IMR-90 (cell line): ENCODE results near the gene HDAC8. TPM values are rescaled to one million over a fixed set of nuclear protein-coding genes. Genes with fewer than 3 reads are reported as not detected.
A peak's percentile ranks its signal among the peaks of the same experiment; 100 is the strongest.

Source experiments
- ATAC-seq: fragments of 200-7000 bp; cut with Tn5 transposase; 2 replicates; pipeline ENCODE4 v1.9.1; 2020; ENCODE audit warnings: low read depth, mild to moderate bottlenecking, moderate library complexity
- BruUV-seq: library from RNA; stranded (reverse); fragments of 400-500 nt; replicated peaks from 2 replicates; lab custom pipeline; 2021; lab: Mats Ljungman, UMichigan
- CTCF ChIA-PET: fragments of 300-600 bp; formaldehyde crosslinking; extraction: SDS; loops from one replicate; lab custom pipeline; 2021; ENCODE audit warnings: antibody characterized with exemption; lab: Yijun Ruan, JAX
- POLR2A ChIA-PET: fragments of 300-600 bp; sonication (Branson Sonifier 250); formaldehyde crosslinking; loops from one replicate; lab custom pipeline; 2022; ENCODE audit warnings: antibody characterized with exemption; ENCODE audit not compliant: unreplicated experiment; lab: Charles Lee
- DNase-seq: peaks from one replicate; pipeline ENCODE4 v3.0.0; 2013
- H2AFZ ChIP-seq: replicated peaks from 2 replicates; pipeline ENCODE3; 2013; ENCODE audit warnings: low read length, mild to moderate bottlenecking; ENCODE audit not compliant: poor library complexity
- H2AK5ac ChIP-seq: 2 replicates; pipeline ENCODE4 v1.6.1; 2013; ENCODE audit warnings: low read depth, low read length, inconsistent platforms
- H2AK9ac ChIP-seq: replicated peaks from 2 replicates; pipeline ENCODE3; 2013; ENCODE audit warnings: mild to moderate bottlenecking, low read depth, low read length, moderate library complexity; ENCODE audit not compliant: poor library complexity
- H2BK120ac ChIP-seq: 2 replicates; pipeline ENCODE4 v1.6.1; 2013; ENCODE audit warnings: low read depth, low read length, inconsistent platforms
- H2BK15ac ChIP-seq: 3 replicates; pipeline ENCODE4 v1.6.1; 2013; ENCODE audit warnings: low read depth, low read length, inconsistent platforms
- H2BK20ac ChIP-seq: 2 replicates; pipeline ENCODE4 v1.6.1; 2013; ENCODE audit warnings: low read depth, mild to moderate bottlenecking, inconsistent platforms, low read length, moderate library complexity
- H2BK5ac ChIP-seq: 2 replicates; pipeline ENCODE4 v1.6.1; 2013; ENCODE audit warnings: mild to moderate bottlenecking, low read depth, low read length, inconsistent platforms; ENCODE audit not compliant: poor library complexity, severe bottlenecking
- H3K14ac ChIP-seq: replicated peaks from 2 replicates; pipeline ENCODE4 v1.6.1; 2013; ENCODE audit warnings: low read depth, low read length, inconsistent platforms
- H3K18ac ChIP-seq: 2 replicates; pipeline ENCODE4 v1.6.1; 2013; ENCODE audit warnings: low read depth, low read length, control low read depth
- H3K23ac ChIP-seq: 2 replicates; pipeline ENCODE4 v1.6.1; 2013; ENCODE audit warnings: low read depth, low read length, inconsistent platforms
- H3K27ac ChIP-seq: 2 replicates; pipeline ENCODE4 v1.5.1; 2013; ENCODE audit warnings: mild to moderate bottlenecking, control low read depth, low read length; ENCODE audit not compliant: insufficient read depth
- H3K27me3 ChIP-seq: 2 replicates; pipeline ENCODE4 v1.6.1; 2013; ENCODE audit warnings: low read length; ENCODE audit not compliant: control insufficient read depth, insufficient read depth
- H3K36me3 ChIP-seq: 2 replicates; pipeline ENCODE4 v1.6.1; 2013; ENCODE audit warnings: low read length, mixed read lengths; ENCODE audit not compliant: control insufficient read depth, insufficient read depth
- H3K4ac ChIP-seq: 2 replicates; pipeline ENCODE4 v1.6.1; 2013; ENCODE audit warnings: low read depth, low read length, inconsistent platforms
- H3K4me1 ChIP-seq: 2 replicates; pipeline ENCODE4 v1.6.1; 2013; ENCODE audit warnings: low read length, mixed read lengths; ENCODE audit not compliant: control insufficient read depth, insufficient read depth
- H3K4me2 ChIP-seq: 2 replicates; pipeline ENCODE4 v1.6.1; 2013; ENCODE audit warnings: low read depth, mild to moderate bottlenecking, control low read depth, low read length, moderate library complexity
- H3K4me3 ChIP-seq: 2 replicates; pipeline ENCODE4 v1.5.1; 2013; ENCODE audit warnings: low read depth, mild to moderate bottlenecking, control low read depth, low read length, moderate library complexity; ENCODE audit not compliant: insufficient read depth
- H3K56ac ChIP-seq: 2 replicates; pipeline ENCODE4 v1.6.1; 2013; ENCODE audit warnings: low read length, inconsistent platforms; ENCODE audit not compliant: insufficient read depth; ENCODE audit errors: extremely low read depth
- H3K79me1 ChIP-seq, 2 experiments: 2 replicates each; pipeline ENCODE4 v1.6.1; 2013; ENCODE audit warnings: low read length in 2 of 2, inconsistent platforms in 1 of 2, low read depth in 1 of 2
- H3K9ac ChIP-seq: 2 replicates; pipeline ENCODE4 v1.6.1; 2013; ENCODE audit warnings: low read depth, low read length, control low read depth
- H3K9me1 ChIP-seq: 2 replicates; pipeline ENCODE4 v1.6.1; 2013; ENCODE audit warnings: low read length, inconsistent platforms; ENCODE audit not compliant: insufficient read depth
- H3K9me3 ChIP-seq: 2 replicates; pipeline ENCODE4 v1.6.1; 2013; ENCODE audit warnings: low read length; ENCODE audit not compliant: control insufficient read depth, insufficient read depth
- H4K20me1 ChIP-seq: 2 replicates; pipeline ENCODE4 v1.6.1; 2013; ENCODE audit warnings: low read length, inconsistent platforms; ENCODE audit not compliant: insufficient read depth
- H4K5ac ChIP-seq: 2 replicates; pipeline ENCODE4 v1.6.1; 2013; ENCODE audit warnings: mild to moderate bottlenecking, low read depth, low read length, control low read depth
- H4K8ac ChIP-seq, 2 experiments: 2 replicates each; pipeline ENCODE4 v1.6.1; 2013; ENCODE audit warnings: low read depth in 2 of 2, low read length in 2 of 2, control low read depth in 1 of 2, inconsistent platforms in 1 of 2
- H4K91ac ChIP-seq: 2 replicates; pipeline ENCODE4 v1.6.1; 2013; ENCODE audit warnings: low read depth, low read length, inconsistent platforms; ENCODE audit not compliant: insufficient read depth
- MAFK ChIP-seq: IDR thresholded peaks from 2 replicates; pipeline ENCODE4 v1.6.1; 2012; ENCODE audit warnings: low read depth, low read length, improper control_type of control experiment
- RCOR1 ChIP-seq: IDR thresholded peaks from 2 replicates; pipeline ENCODE4 v1.6.1; 2012; ENCODE audit warnings: mild to moderate bottlenecking, low read length, improper control_type of control experiment; ENCODE audit not compliant: insufficient replicate concordance
- WGBS, 2 experiments: methylation state at CpG; one replicate each; pipeline versions ENCODE4 v1.1.5 to v1.1.7; 2013; ENCODE audit warnings: missing lambda C conversion rate in 2 of 2; ENCODE audit not compliant: insufficient read length in 1 of 2; ENCODE audit errors: extremely low coverage in 2 of 2; 5-methylcytosine and 5-hydroxymethylcytosine counted together
- dilution Hi-C: fragments of 300-500 bp; cut with HindIII; formaldehyde crosslinking; loops from one replicate; pipeline ENCODE4 v1.14.3; 2018; ENCODE audit warnings: low sequenced_read_pairs; ENCODE audit not compliant: unreplicated experiment
- in situ Hi-C: fragments of 300-500 bp; cut with MboI; formaldehyde crosslinking; loops from 3 replicates; pipeline ENCODE4 v1.14.3; 2019; ENCODE audit warnings: low sequenced_read_pairs, inconsistent platforms, mixed read lengths
- intact Hi-C: fragments of 100-400 bp; cut with micrococcal nuclease; formaldehyde crosslinking; loops from 2 replicates; pipeline ENCODE4 v1.10.0; 2022
- polyA plus RNA-seq, 3 experiments: library from polyadenylated mRNA; depleted of rRNA; stranded (reverse); fragments of >200 nt; gene quantifications; 2 replicates each; pipeline ENCODE4 v1.2.3, GENCODE V29; 2012; ENCODE audit warnings: low replicate concordance in 1 of 3
- total RNA-seq: library from RNA; depleted of rRNA; stranded (reverse); fragments of >200 nt; gene quantifications from 2 replicates; pipeline ENCODE4 v1.2.3, GENCODE V29; 2012

The HDAC8 gene
- total and polyA plus RNA-seq, 2 of the 4 experiments (the other 2 are of a cell fraction), result 16.1 to 28.5 TPM

DNA sequence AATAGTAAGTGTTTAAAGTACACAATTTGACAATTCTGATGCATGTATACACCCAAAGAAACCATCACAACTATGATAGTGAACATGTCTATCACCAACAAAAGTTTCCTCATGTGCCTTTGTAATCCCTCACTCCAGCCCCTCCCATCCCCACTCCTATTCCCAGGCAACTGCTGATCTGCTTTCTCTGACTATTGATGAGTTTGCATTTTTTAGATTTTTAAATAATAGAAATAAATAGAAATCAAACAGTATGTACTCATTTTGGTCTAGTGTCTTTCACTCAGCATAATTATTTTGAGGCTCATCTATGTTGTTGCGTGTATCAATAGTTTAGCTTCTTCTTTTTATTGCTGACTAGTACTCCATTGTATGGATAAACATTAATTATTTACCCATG lies 290.3 kb downstream of the HDAC8 start:
- ChIA-PET POLR2A (no interaction called here), CTCF (no interaction called here)
- Histone ChIP-seq H3K9me1 (peaks cover 1% of the 10 kb centered on the region; the same call in 1 of the 2 replicates), H3K9me3 (no peaks in the 10 kb centered on the region), H3K4ac (no peak overlapping the region), H3K56ac (no peak overlapping the region), H2BK120ac (no peak overlapping the region), H2AFZ (no peak overlapping the region), H3K9ac (no peak overlapping the region), H4K5ac (no peak overlapping the region), H3K36me3 (no peaks in the 10 kb centered on the region), H3K4me1 (no peaks in the 10 kb centered on the region), H2AK9ac (no peak overlapping the region), H2BK15ac (no peak overlapping the region), H3K27ac (no peak overlapping the region), H3K79me1 (no peaks in the 10 kb centered on the region), H3K18ac (no peak overlapping the region), H2AK5ac (no peak overlapping the region), H3K4me2 (no peak overlapping the region), H4K91ac (no peak overlapping the region), H2BK5ac (no peak overlapping the region), H2BK20ac (no peak overlapping the region), H3K27me3 (peaks cover 18% of the 10 kb centered on the region), H3K14ac (no peak overlapping the region), H3K23ac (no peak overlapping the region), H4K8ac (no peak overlapping the region), H4K20me1 (no peaks in the 10 kb centered on the region; the same call in 1 of the 2 replicates), H3K4me3 (no peak overlapping the region)
- WGBS, 2 experiments, result no CpG with 5 or more reads among the region's 1 CpG
- TF ChIP-seq MAFK, result peak; percentile 72
- TF ChIP-seq RCOR1, result no peak
- DNase-seq, result no peak
- ATAC-seq, result no peak
- intact Hi-C loops (no loop called here), in situ Hi-C loops (no loop called here), dilution Hi-C loops (no loop called here)
- BruUV-seq, result no TSS peak
